Medulla oblongata (tissue), 1 donor: ENCODE data around the gene RCAN1.
"Not testable (repeated sequence)": the region's sequence is repeated elsewhere in the genome, so short reads cannot be mapped to it uniquely, and the experiment has no call there.

Experiments
- DNase-seq: peaks from one replicate; pipeline ENCODE4 v3.0.0-alpha.2; 2015; ENCODE audit errors: extremely low spot score

RCAN1 gene

GRCh38 chr21:34517491-34518245 is 97.2 kb downstream of the RCAN1 start:
- DNase-seq = no peak

- DNase-seq = no peak
Observed at GRCh38 chr21:34517039-34517438, 97.9 kb downstream of the RCAN1 start.

GRCh38 chr21:34514576-34515115 is 100.3 kb downstream of the RCAN1 start:
- no peak for DNase-seq

- no peak for DNase-seq
Observed at GRCh38 chr21:34513129-34513675, 101.7 kb downstream of the RCAN1 start.

GRCh38 chr21:34511787-34512455 is 103.0 kb downstream of the RCAN1 start, which contains the start of gene KCNE1:
KCNE1 (minus strand) TSS chr21:34512210; CDS start chr21:34449634, 62,576 bp downstream.
- DNase-seq = no peak

- no peak for DNase-seq
Observed at GRCh38 chr21:34511181-34511580, 103.7 kb downstream of the RCAN1 start.

GRCh38 chr21:34510148-34511142 is 104.5 kb downstream of the RCAN1 start:
- DNase-seq = peak; percentile 69

GRCh38 chr21:34509151-34509550 is 105.8 kb downstream of the RCAN1 start:
- no peak for DNase-seq

- DNase-seq = no peak
Observed at GRCh38 chr21:34504595-34504994, 110.3 kb downstream of the RCAN1 start.

- no peak for DNase-seq
Observed at GRCh38 chr21:34502480-34503106, 112.3 kb downstream of the RCAN1 start.

- DNase-seq = no peak
Observed at GRCh38 chr21:34501716-34502115, 113.2 kb downstream of the RCAN1 start.

- no peak for DNase-seq
Observed at GRCh38 chr21:34500191-34500590, 114.7 kb downstream of the RCAN1 start.

GRCh38 chr21:34499116-34499515 is 115.8 kb downstream of the RCAN1 start:
- no peak for DNase-seq

- DNase-seq = no peak
Observed at GRCh38 chr21:34498623-34499022, 116.3 kb downstream of the RCAN1 start.

GRCh38 chr21:34483854-34484253 is 131.1 kb downstream of the RCAN1 start:
- DNase-seq = not testable (repeated sequence)

- DNase-seq = not testable (repeated sequence)
Observed at GRCh38 chr21:34483435-34483834, 131.5 kb downstream of the RCAN1 start.

- not testable (repeated sequence) for DNase-seq
Observed at GRCh38 chr21:34467333-34467732, 147.6 kb downstream of the RCAN1 start.
